H1 (cell line): ENCODE measurements around the gene MLLT6. TPM values are rescaled to one million over a fixed set of nuclear protein-coding genes. Genes with fewer than 3 reads are reported as not detected.

Source experiments
- CTCF ChIA-PET: fragments of 300-600 bp; sonication (Branson Sonifier 250); formaldehyde crosslinking; loops from one replicate; lab custom pipeline; 2021; ENCODE audit not compliant: partially characterized antibody; lab: Charles Lee
- POLR2A ChIA-PET: fragments of 300-600 bp; sonication (Branson Sonifier 250); formaldehyde crosslinking; loops from one replicate; lab custom pipeline; 2021; ENCODE audit warnings: inconsistent platforms; ENCODE audit not compliant: partially characterized antibody; lab: Charles Lee
- DNase-seq, 2 experiments: peaks; one replicate each; pipeline versions ENCODE4 v3.0.0 to v3.0.0-alpha.2; 2010 to 2022; ENCODE audit warnings: low spot score in 2 of 2, low read depth in 1 of 2, mixed read lengths in 1 of 2
- FAIRE-seq: peaks from 2 replicates; lab custom pipeline; 2011; peaks lifted over from hg19 to GRCh38; lab: Jason Lieb, UNC
- H2AFZ ChIP-seq: 2 replicates; pipeline ENCODE4 v1.8.1; 2012; ENCODE audit warnings: low read length, inconsistent platforms
- H2AK5ac ChIP-seq: 2 replicates; pipeline ENCODE4 v1.6.1; 2013; ENCODE audit warnings: low read depth, low read length
- H2BK120ac ChIP-seq: replicated peaks from 2 replicates; pipeline ENCODE3; 2013; ENCODE audit warnings: low read depth, low read length, inconsistent platforms
- H2BK12ac ChIP-seq: 2 replicates; pipeline ENCODE4 v1.6.1; 2013; ENCODE audit warnings: low read depth, low read length
- H2BK15ac ChIP-seq: 2 replicates; pipeline ENCODE4 v1.6.1; 2013; ENCODE audit warnings: low read length
- H2BK20ac ChIP-seq: 2 replicates; pipeline ENCODE4 v1.6.1; 2013; ENCODE audit warnings: low read length
- H2BK5ac ChIP-seq: 2 replicates; pipeline ENCODE4 v1.6.1; 2013; ENCODE audit warnings: low read depth, low read length
- H3K14ac ChIP-seq: 2 replicates; pipeline ENCODE4 v1.6.1; 2013; ENCODE audit warnings: inconsistent platforms; ENCODE audit not compliant: insufficient read length
- H3K18ac ChIP-seq: 2 replicates; pipeline ENCODE4 v1.6.1; 2013; ENCODE audit warnings: low read length; ENCODE audit errors: extremely low read depth
- H3K23ac ChIP-seq: 2 replicates; pipeline ENCODE4 v1.6.1; 2013; ENCODE audit warnings: inconsistent platforms; ENCODE audit not compliant: insufficient read length
- H3K23me2 ChIP-seq: 2 replicates; pipeline ENCODE4 v1.6.1; 2013; ENCODE audit warnings: low read depth, low read length
- H3K27ac ChIP-seq: 2 replicates; pipeline ENCODE4 v1.6.1; 2011; ENCODE audit warnings: low read depth, low read length, inconsistent platforms
- H3K27me3 ChIP-seq, 4 experiments: replicated peaks in 1 of 4; 1 replicate in 1 of 4; 2 replicates in 3 of 4; pipeline versions ENCODE4 v1.6.1 to v1.8.1; 2011 to 2013; ENCODE audit warnings: low read length in 3 of 4, mild to moderate bottlenecking in 3 of 4, inconsistent platforms in 2 of 4, mixed read lengths in 2 of 4, moderate library complexity in 1 of 4; ENCODE audit not compliant: control insufficient read depth in 3 of 4, insufficient read depth in 3 of 4; ENCODE audit errors: extremely low read depth in 1 of 4
- H3K36me3 ChIP-seq, 4 experiments: 2 replicates each; pipeline versions ENCODE4 v1.6.1 to v1.8.1; 2011 to 2013; ENCODE audit warnings: mild to moderate bottlenecking in 4 of 4, low read length in 3 of 4, moderate library complexity in 2 of 4, control low read depth in 1 of 4, inconsistent platforms in 1 of 4; ENCODE audit not compliant: insufficient read depth in 4 of 4, control insufficient read depth in 2 of 4
- H3K4ac ChIP-seq: replicated peaks from 2 replicates; pipeline ENCODE3; 2013; ENCODE audit warnings: low read length, low read depth, mixed read lengths, inconsistent platforms; ENCODE audit not compliant: insufficient read length
- H3K4me1 ChIP-seq, 4 experiments: replicated peaks in 1 of 4; 1 replicate in 1 of 4; 2 replicates in 3 of 4; pipeline versions ENCODE4 v1.6.1 to v1.8.1; 2011 to 2013; ENCODE audit warnings: low read length in 3 of 4, inconsistent platforms in 2 of 4, mixed read lengths in 1 of 4; ENCODE audit not compliant: insufficient read depth in 4 of 4, control insufficient read depth in 3 of 4
- H3K4me2 ChIP-seq, 2 experiments: 2 replicates each; pipeline versions ENCODE4 v1.6.1 to v1.8.1; 2011 to 2013; ENCODE audit warnings: low read depth in 2 of 2, low read length in 2 of 2, control low read depth in 1 of 2, inconsistent platforms in 1 of 2, mild to moderate bottlenecking in 1 of 2; ENCODE audit not compliant: insufficient read depth in 1 of 2
- H3K4me3 ChIP-seq, 4 experiments: fragments of 200-600, 300-600 bp in 1 of 4; sonication (generic), shearing (Covaris generic), sonication (Bioruptor Twin) in 1 of 4; 2 replicates each; pipeline versions ENCODE4 v1.5.1 to v1.8.1; 2011 to 2016; ENCODE audit warnings: low read length in 4 of 4, low read depth in 3 of 4, control low read depth in 2 of 4, inconsistent platforms in 2 of 4, mild to moderate bottlenecking in 2 of 4, mixed read lengths in 1 of 4, moderate library complexity in 1 of 4; ENCODE audit not compliant: insufficient read depth in 2 of 4; ENCODE audit errors: extremely low read depth in 1 of 4
- H3K56ac ChIP-seq: replicated peaks from 2 replicates; pipeline ENCODE3; 2013; ENCODE audit warnings: low read depth, mild to moderate bottlenecking, mixed read lengths, low read length, inconsistent platforms; ENCODE audit not compliant: insufficient read length
- H3K79me1 ChIP-seq: 2 replicates; pipeline ENCODE4 v1.6.1; 2013; ENCODE audit warnings: low read depth, low read length, control low read depth
- H3K79me2 ChIP-seq, 2 experiments: 2 replicates each; pipeline versions ENCODE4 v1.6.1 to v1.8.1; 2012 to 2013; ENCODE audit warnings: low read length in 2 of 2, mild to moderate bottlenecking in 2 of 2, inconsistent platforms in 1 of 2; ENCODE audit not compliant: insufficient read depth in 2 of 2, control insufficient read depth in 1 of 2
- H3K9ac ChIP-seq, 4 experiments: replicated peaks in 1 of 4; 1 replicate in 1 of 4; 2 replicates in 3 of 4; pipeline versions ENCODE4 v1.6.1 to v1.8.1; 2011 to 2013; ENCODE audit warnings: low read depth in 3 of 4, low read length in 3 of 4, control low read depth in 2 of 4, mild to moderate bottlenecking in 2 of 4, moderate library complexity in 2 of 4, inconsistent platforms in 1 of 4; ENCODE audit errors: extremely low read depth in 1 of 4
- H3K9me3 ChIP-seq, 2 experiments: 2 replicates each; pipeline versions ENCODE4 v1.6.1 to v1.8.1; 2012 to 2013; ENCODE audit warnings: mild to moderate bottlenecking in 2 of 2, moderate library complexity in 2 of 2, control low read depth in 1 of 2, inconsistent platforms in 1 of 2, low read depth in 1 of 2, low read length in 1 of 2, mixed read lengths in 1 of 2; ENCODE audit not compliant: insufficient read depth in 2 of 2
- H4K20me1 ChIP-seq, 2 experiments: replicated peaks in 1 of 2; 2 replicates each; pipeline versions ENCODE3 to v1.8.1; 2011 to 2013; ENCODE audit warnings: inconsistent platforms in 2 of 2, low read length in 2 of 2, mild to moderate bottlenecking in 1 of 2; ENCODE audit not compliant: insufficient read depth in 2 of 2, control insufficient read depth in 1 of 2
- H4K5ac ChIP-seq: 2 replicates; pipeline ENCODE4 v1.6.1; 2013; ENCODE audit warnings: low read length, low read depth, mixed read lengths, inconsistent platforms; ENCODE audit not compliant: insufficient read length
- H4K8ac ChIP-seq: 2 replicates; pipeline ENCODE4 v1.8.0; 2013; ENCODE audit warnings: mild to moderate bottlenecking, moderate library complexity, low read length, inconsistent platforms; ENCODE audit not compliant: insufficient read depth; ENCODE audit errors: extremely low read depth
- H4K91ac ChIP-seq: replicated peaks from 2 replicates; pipeline ENCODE3; 2013; ENCODE audit warnings: low read length, mixed read lengths, inconsistent platforms; ENCODE audit not compliant: insufficient read length
- EP300 ChIP-seq, 2 experiments: IDR thresholded peaks; 1 replicate in 1 of 2; 2 replicates in 1 of 2; pipeline ENCODE4 v1.6.1; 2011 to 2012; ENCODE audit warnings: low read depth in 2 of 2, low read length in 2 of 2, mild to moderate bottlenecking in 2 of 2, borderline replicate concordance in 1 of 2, inconsistent platforms in 1 of 2, moderate library complexity in 1 of 2
- KDM1A ChIP-seq: fragments of 200-600, 300-600 bp; sonication (generic); IDR thresholded peaks from 2 replicates; pipeline ENCODE4 v1.7.1; 2016; ENCODE audit warnings: mild to moderate bottlenecking, low read length, borderline replicate concordance
- SIN3A ChIP-seq, 2 experiments: IDR thresholded peaks in 1 of 2; conservative IDR thresholded peaks in 1 of 2; 2 replicates each; pipeline ENCODE4 v1.6.1; 2011 to 2012; ENCODE audit warnings: low read length in 2 of 2, improper control_type of control experiment in 1 of 2, low read depth in 1 of 2, mild to moderate bottlenecking in 1 of 2
- TCF12 ChIP-seq: IDR thresholded peaks from 2 replicates; pipeline ENCODE4 v1.6.1; 2011; ENCODE audit warnings: low read depth, mild to moderate bottlenecking, low read length
- WGBS, 2 experiments: shearing (Covaris generic) in 1 of 2; methylation state at CpG; one replicate each; pipeline versions ENCODE4 v1.1.6 to v1.1.7; 2013 to 2015; ENCODE audit warnings: low lambda C conversion rate in 2 of 2, mixed read lengths in 2 of 2, inconsistent platforms in 1 of 2, low coverage in 1 of 2, missing lambda C conversion rate in 1 of 2; ENCODE audit not compliant: insufficient replicate concordance in 2 of 2, insufficient coverage in 1 of 2, insufficient read length in 1 of 2; ENCODE audit errors: extremely low coverage in 1 of 2, missing lambda C conversion rate in 1 of 2; 5-methylcytosine and 5-hydroxymethylcytosine counted together
- polyA plus RNA-seq, 7 experiments: library from polyadenylated mRNA; depleted of rRNA in 3 of 7; stranded (reverse) in 5 of 7; unstranded in 2 of 7; fragments of >200 nt in 5 of 7; fragments of 200-250 nt in 2 of 7; gene quantifications; 1 replicate in 5 of 7; 2 replicates in 1 of 7; 4 replicates in 1 of 7; pipeline versions ENCODE4 v1.2.1 to v1.2.3, GENCODE V29; 2011 to 2013; ENCODE audit warnings: missing spikeins in 2 of 7, mixed read lengths in 2 of 7
- total RNA-seq: library from RNA; stranded (reverse); fragmentation: NEBNext Ultra II Directional; extraction: Animal tissue kit (Norgen Biotek cat#: 25700); gene quantifications from 2 replicates; pipeline ENCODE4 v1.2.1, GENCODE V29; 2021
- TF ChIP-seq, protein P1 (sequence below): IDR thresholded peaks from 2 replicates; pipeline ENCODE4 v1.6.1; 2011; ENCODE audit warnings: low read length, improper control_type of control experiment

MLLT6 gene
- total and polyA plus RNA-seq, 2 of the 8 experiments (the other 6 are each of a cell fraction or from before 2014, with no cell fraction given) = 6.5 to 8.0 TPM

DNA sequence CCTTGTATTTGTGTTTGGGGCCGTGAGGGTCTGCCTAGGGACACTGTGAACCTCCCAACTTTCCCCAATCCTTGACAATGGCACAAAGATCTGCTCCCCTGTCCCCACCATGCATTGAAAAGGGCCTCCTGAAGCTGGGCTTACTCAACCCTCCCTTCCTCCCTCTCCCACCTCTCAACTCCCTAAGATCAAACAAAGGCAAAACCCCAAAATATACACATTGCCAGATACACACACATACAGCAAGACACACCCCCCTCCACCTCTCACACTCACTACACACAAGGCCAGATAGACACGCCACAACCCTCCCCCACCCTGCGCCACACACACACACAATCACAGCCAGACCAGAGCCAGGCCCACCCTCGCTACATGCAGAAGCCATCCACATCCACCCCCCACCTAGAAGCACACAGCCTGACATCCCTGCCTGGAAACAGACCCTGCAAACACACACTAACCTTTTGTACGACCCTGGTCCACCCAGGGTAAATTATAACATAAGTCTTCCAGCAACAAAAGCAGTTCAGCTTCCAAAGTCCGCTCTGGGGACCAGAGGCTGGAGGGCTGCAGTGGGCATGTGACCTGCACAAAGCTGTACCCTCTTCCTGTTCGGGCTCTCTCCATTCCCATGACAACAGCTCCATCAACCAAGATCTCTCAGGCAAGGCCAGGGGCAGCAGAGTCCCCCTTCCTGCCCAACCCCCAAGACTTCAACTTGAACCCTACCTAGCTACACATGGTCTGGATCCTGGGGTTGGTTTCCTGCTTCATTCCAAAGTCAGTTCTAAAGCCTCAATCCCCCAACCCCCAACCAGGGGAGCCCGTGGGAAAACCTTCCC lies 41.2 kb downstream of the MLLT6 start:
- DNase-seq = no peak
- 52% methylated on average over 8 of the region's 8 CpGs; no CpG with 5 or more reads in 1 of the 2 experiments for WGBS, 2 experiments
- ChIA-PET POLR2A (interaction anchor here (0.7 to 4.8 kb wide), 9 partner anchors 9 to 294 kb away, joined by 3 to 40 read pairs (median 4); partner anchors contain the start of genes CISD3 and MLLT6), CTCF (interaction anchor here (0.6 to 4.6 kb wide), 8 partner anchors 11 to 1128 kb away, joined by 3 to 40 read pairs (median 4); partner anchors contain the start of gene CISD3)
- Histone ChIP-seq H3K23ac (no peak overlapping the region), H3K4me1 (peaks cover 7 to 37% (median 23%) of the 10 kb centered on the region in 4 experiments), H3K79me2 (peaks cover 43 to 61% of the 10 kb centered on the region in 2 experiments), H2BK120ac (no peak overlapping the region), H4K91ac (peak overlapping the region; percentile 13), H4K20me1 (peaks cover 38 to 40% of the 10 kb centered on the region in 2 experiments), H3K23me2 (peaks cover 41% of the 10 kb centered on the region), H2BK12ac (no peak overlapping the region; the same call in 1 of the 2 replicates), H3K4me3 (peak overlapping the region; percentile 78 to 90 (median 88); a peak in 7 of 8 replicates), H3K27me3 (peaks cover 0 to 11% (median 5%) of the 10 kb centered on the region in 4 experiments; a peak in 5 of 7 replicates), H3K14ac (no peak overlapping the region), H3K79me1 (peaks cover 21% of the 10 kb centered on the region), H2BK15ac (peak overlapping the region; percentile 34; the same call in 1 of the 2 replicates), H3K9ac (peak overlapping the region in 1 of 4 experiments; percentile 63; a peak in 3 of 7 replicates), H4K5ac (no peak overlapping the region), H3K56ac (no peak overlapping the region), H4K8ac (no peak overlapping the region), H3K9me3 (no peaks in the 10 kb centered on the region), H3K4ac (peak overlapping the region; percentile 4), H3K27ac (no peak overlapping the region), H3K4me2 (peak overlapping the region; percentile 84 to 89), H3K18ac (no peak overlapping the region; the same call in none of the 2 replicates), H2AFZ (no peak overlapping the region), H2BK20ac (no peak overlapping the region), H2BK5ac (peak overlapping the region; percentile 77; the same call in 1 of the 2 replicates), H2AK5ac (peak overlapping the region; percentile 53; the same call in 1 of the 2 replicates), H3K36me3 (no peaks in the 10 kb centered on the region)
- no peak for FAIRE-seq
- TF ChIP-seq SIN3A (conservative IDR thresholded peaks at IDR 0.05 in 1 of 2, IDR thresholded peaks at IDR 0.05 in 1 of 2; ENCODE audit: low read depth in 1 of 2, low read length in 2 of 2) = peak in 1 of 2 experiments; percentile 49; a peak in 1 of 4 replicates
- TF ChIP-seq, protein P1, sequence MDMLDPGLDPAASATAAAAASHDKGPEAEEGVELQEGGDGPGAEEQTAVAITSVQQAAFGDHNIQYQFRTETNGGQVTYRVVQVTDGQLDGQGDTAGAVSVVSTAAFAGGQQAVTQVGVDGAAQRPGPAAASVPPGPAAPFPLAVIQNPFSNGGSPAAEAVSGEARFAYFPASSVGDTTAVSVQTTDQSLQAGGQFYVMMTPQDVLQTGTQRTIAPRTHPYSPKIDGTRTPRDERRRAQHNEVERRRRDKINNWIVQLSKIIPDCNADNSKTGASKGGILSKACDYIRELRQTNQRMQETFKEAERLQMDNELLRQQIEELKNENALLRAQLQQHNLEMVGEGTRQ = peak; percentile 33; the same call in 1 of the 2 replicates
- TF ChIP-seq EP300 (IDR thresholded peaks at IDR 0.05; ENCODE audit: borderline replicate concordance in 1 of 2, low read depth in 2 of 2, low read length in 2 of 2) = no peak
- TF ChIP-seq TCF12 = no peak
- no peak for TF ChIP-seq KDM1A
